T-cell (primary cell): Measurements from ENCODE around the gene ACVR1B. TPM values are rescaled to one million over a fixed set of nuclear protein-coding genes. Genes with fewer than 3 reads are reported as not detected.

Experiments used
- ATAC-seq, 4 experiments: fragments of 200-7000 bp in 3 of 4; fragments of 150-1000 bp in 1 of 4; cut with Tn5 transposase; replicated peaks in 1 of 4; 1 replicate in 3 of 4; 2 replicates in 1 of 4; pipeline ENCODE4 v1.10.0; 2021; ENCODE audit warnings: moderate library complexity in 3 of 4, mild to moderate bottlenecking in 2 of 4, moderate number of reproducible peaks in 1 of 4
- CTCF ChIA-PET, 2 donors: fragments of 300-600 bp; sonication (Branson Sonifier 250); formaldehyde crosslinking; loops; one replicate each; lab custom pipeline; 2022; ENCODE audit warnings: antibody characterized with exemption in 2 of 2; lab: Charles Lee
- POLR2A ChIA-PET, 2 donors: fragments of 300-600 bp; sonication (Branson Sonifier 250); formaldehyde crosslinking; loops; one replicate each; lab custom pipeline; 2022; ENCODE audit warnings: antibody characterized with exemption in 2 of 2; lab: Charles Lee
- DNase-seq, 35 experiments: peaks; one replicate each; pipeline versions ENCODE4 v3.0.0 to v3.0.0-alpha.2; 2013 to 2023
- H3K27ac ChIP-seq: one replicate; pipeline ENCODE4 v1.5.1; 2013; ENCODE audit warnings: low read length
- H3K27me3 ChIP-seq, 2 experiments: replicated peaks in 1 of 2; 1 replicate in 1 of 2; 2 replicates in 1 of 2; pipeline versions ENCODE4 v1.6.1 to v1.7.0; 2013; ENCODE audit warnings: low read length in 1 of 2, mixed read lengths in 1 of 2; ENCODE audit not compliant: control insufficient read depth in 2 of 2, insufficient read depth in 2 of 2; ENCODE audit errors: extremely low read depth in 1 of 2
- H3K36me3 ChIP-seq, 2 donors: 1 replicate in 1 of 2; 2 replicates in 1 of 2; pipeline versions ENCODE4 v1.6.1 to v1.7.0; 2013; ENCODE audit warnings: low read length in 1 of 2; ENCODE audit not compliant: control insufficient read depth in 2 of 2, insufficient read depth in 1 of 2; ENCODE audit errors: extremely low read depth in 1 of 2
- H3K4me1 ChIP-seq, 2 experiments: 1 replicate in 1 of 2; 2 replicates in 1 of 2; pipeline versions ENCODE4 v1.6.1 to v1.7.0; 2013; ENCODE audit warnings: low read length in 2 of 2, mixed read lengths in 1 of 2; ENCODE audit not compliant: insufficient read depth in 2 of 2, control insufficient read depth in 1 of 2; ENCODE audit errors: extremely low read depth in 1 of 2
- H3K4me3 ChIP-seq, 2 donors: 1 replicate in 1 of 2; 2 replicates in 1 of 2; pipeline versions ENCODE4 v1.5.1 to v1.7.0; 2013; ENCODE audit warnings: mild to moderate bottlenecking in 2 of 2, low read length in 1 of 2, moderate library complexity in 1 of 2; ENCODE audit not compliant: control insufficient read depth in 1 of 2; ENCODE audit errors: extremely low read depth in 1 of 2
- H3K9me3 ChIP-seq: 2 replicates; pipeline ENCODE4 v1.7.0; 2013
- H3K27ac Mint-ChIP-seq, 2 donors: one replicate each; pipeline ENCODE4 v1.8.0; 2020 to 2021; ENCODE audit warnings: mild to moderate bottlenecking in 2 of 2, mixed read lengths in 2 of 2
- H3K27me3 Mint-ChIP-seq, 2 donors: one replicate each; pipeline ENCODE4 v1.8.0; 2021 to 2022; ENCODE audit warnings: mixed read lengths in 2 of 2
- H3K36me3 Mint-ChIP-seq: one replicate; pipeline ENCODE4 v1.8.0; 2021; ENCODE audit warnings: mixed read lengths
- H3K4me1 Mint-ChIP-seq, 3 donors: one replicate each; pipeline ENCODE4 v1.8.0; 2020 to 2022; ENCODE audit warnings: mixed read lengths in 3 of 3, mild to moderate bottlenecking in 1 of 3
- H3K4me3 Mint-ChIP-seq, 3 donors: one replicate each; pipeline ENCODE4 v1.8.0; 2020 to 2022; ENCODE audit warnings: mild to moderate bottlenecking in 3 of 3, mixed read lengths in 3 of 3, moderate library complexity in 3 of 3
- H3K9me3 Mint-ChIP-seq, 3 donors: one replicate each; pipeline ENCODE4 v1.8.0; 2020 to 2022; ENCODE audit warnings: mixed read lengths in 3 of 3
- WGBS: methylation state at CpG from one replicate; pipeline ENCODE4 v1.1.5; 2013; ENCODE audit warnings: missing lambda C conversion rate; ENCODE audit not compliant: insufficient coverage; 5-methylcytosine and 5-hydroxymethylcytosine counted together
- total RNA-seq, 35 experiments: library from RNA in 6 of 35; stranded (reverse) in 6 of 35; fragments of 120-200 nt in 1 of 35; gene quantifications; one replicate each; pipeline versions ENCODE4 v1.2.1 to v1.2.4 and lab custom pipeline; 2013 to 2026

Gene ACVR1B
- total RNA-seq, 5 donors from 2014 or later (not counting 1 experiment from before 2014, with no cell fraction given), result 9.0 to 12.6 (median 11.8) TPM

DNA sequence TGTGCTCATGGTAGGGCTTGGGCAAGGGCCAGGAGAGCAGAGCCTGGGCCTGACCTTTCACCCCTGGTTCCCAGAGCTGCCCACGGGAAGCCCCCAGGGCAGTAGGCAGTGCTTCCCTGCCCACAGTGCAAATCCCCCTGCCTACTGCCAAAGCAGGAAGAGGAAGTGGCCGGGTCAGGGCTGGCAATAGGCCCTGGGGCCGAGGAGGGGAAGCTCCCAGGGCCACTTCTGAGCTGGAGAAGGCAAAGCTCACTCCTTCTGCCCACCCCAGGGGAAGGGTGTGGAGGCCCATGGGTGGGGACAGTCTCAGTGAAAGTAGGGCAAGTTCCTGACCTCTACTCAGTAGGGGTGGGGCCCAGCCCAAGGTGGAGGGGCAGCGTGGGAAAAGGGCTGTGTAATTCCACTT, 94.3 kb downstream of the ACVR1B start:
- Mint-ChIP-seq H3K4me1 (peaks cover 26 to 44% (median 34%) of the 10 kb centered on the region in 3 donors), H3K27me3 (peaks cover 0 to 4% of the 10 kb centered on the region in 2 donors), H3K36me3 (no peaks in the 10 kb centered on the region), H3K9me3 (no peaks in the 10 kb centered on the region), H3K27ac (no peak overlapping the region), H3K4me3 (no peak overlapping the region)
- Histone ChIP-seq H3K4me3 (no peak overlapping the region), H3K36me3 (no peaks in the 10 kb centered on the region), H3K9me3 (no peaks in the 10 kb centered on the region), H3K27ac (no peak overlapping the region), H3K4me1 (peaks cover 21 to 44% of the 10 kb centered on the region in 2 experiments), H3K27me3 (peaks cover 0 to 31% of the 10 kb centered on the region in 2 experiments)
- ChIA-PET CTCF (interaction anchor here in 1 of 2 donors (1.1 kb wide), 1 partner anchor 21 kb away, joined by 3 read pairs; no protein-coding TSS in a partner anchor), POLR2A (no interaction called here)
- WGBS, result 20% methylated on average over 1 of the region's 4 CpGs
- DNase-seq (peak in 1 of 35 experiments; percentile 39), ATAC-seq (no peak)

Other genes starting within 250 kb of the ACVR1B start
- gene FIGNL2, start 103.0 kb upstream of the ACVR1B start, total RNA-seq, result 1 to 10 TPM; 1.3 to 2.0 (median 1.6) TPM
- not detected for gene ANKRD33, start 63.6 kb upstream of the ACVR1B start, total RNA-seq
- under 1 TPM in 3 of 5 donors, not detected in 2; 0.16 to 0.58 (median 0.23) TPM for gene ACVRL1, start 44.2 kb upstream of the ACVR1B start, total RNA-seq
- gene TAMALIN, start 55.2 kb downstream of the ACVR1B start, total RNA-seq, result 100 to 1,000 TPM in 2 of 5 donors, 10 to 100 TPM in 3; 31.7 to 480 (median 38.4) TPM
- gene NR4A1, start 99.7 kb downstream of the ACVR1B start, total RNA-seq, result 100 to 1,000 TPM in 1 of 5 donors, 10 to 100 TPM in 1, 1 to 10 TPM in 3; 5.9 to 103 (median 7.3) TPM
- gene ATG101, start 118.3 kb downstream of the ACVR1B start, total RNA-seq, result 10 to 100 TPM; 24.8 to 30.3 (median 25.9) TPM
- under 1 TPM in 1 of 5 donors, not detected in 4; 0.41 TPM for gene SMIM41, start 128.0 kb downstream of the ACVR1B start, total RNA-seq
- gene KRT80, start 240.3 kb downstream of the ACVR1B start, total RNA-seq, result under 1 TPM in 2 of 5 donors, not detected in 3; 0.09 to 0.12 TPM